ENCODE data around the gene RNH1. TPM values are rescaled to one million over a fixed set of nuclear protein-coding genes. Genes with fewer than 3 reads are reported as not detected.

The RNH1 gene
- total RNA-seq, 4 donors from 2014 or later, result 220 to 303 (median 281) TPM

GRCh38 chr11:476416-476815 is 30.6 kb downstream of the RNH1 start:
- no peak for DNase-seq (ENCODE audit: low spot score in 2 of 2)
- Histone ChIP-seq H3K4me3 (no peak overlapping the region), H3K4me1 (peaks cover 0 to 9% (median 0%) of the 10 kb centered on the region in 4 donors), H3K27ac (no peak overlapping the region), H3K27me3 (no peaks in the 10 kb centered on the region), H3K9me3 (no peaks in the 10 kb centered on the region), H3K36me3 (peaks cover 0 to 26% (median 0%) of the 10 kb centered on the region in 3 donors)
- TF ChIP-seq POLR2A (IDR thresholded peaks at IDR 0.05), result no peak
- TF ChIP-seq CTCF (IDR thresholded peaks at IDR 0.05), result no peak
- TF ChIP-seq EP300 (IDR thresholded peaks at IDR 0.05), result no peak
- WGBS, 2 donors, result 95% methylated on average over 14 to 15 of the region's 15 CpGs

GRCh38 chr11:475941-476340 is 31.1 kb downstream of the RNH1 start:
- Histone ChIP-seq H3K4me1 (peaks cover 0 to 13% (median under 1%) of the 10 kb centered on the region in 4 donors), H3K27me3 (no peaks in the 10 kb centered on the region), H3K4me3 (no peak overlapping the region), H3K9me3 (no peaks in the 10 kb centered on the region), H3K27ac (no peak overlapping the region), H3K36me3 (peaks cover 0 to 26% (median 0%) of the 10 kb centered on the region in 3 donors)
- whole genome bisulfite sequencing, 2 donors, result 87 to 93% methylated on average over 9 of the region's 9 CpGs
- TF ChIP-seq EP300 (IDR thresholded peaks at IDR 0.05) (no peak), CTCF (IDR thresholded peaks at IDR 0.05) (no peak), POLR2A (IDR thresholded peaks at IDR 0.05) (no peak)
- no peak for DNase-seq (ENCODE audit: low spot score in 2 of 2)

GRCh38 chr11:474914-475506 is 32.0 kb downstream of the RNH1 start:
- 92% methylated on average over 48 of the region's 48 CpGs for WGBS, 2 donors
- H3K4me3 ChIP-seq, result no peak overlapping the region
- DNase-seq (ENCODE audit: low spot score in 2 of 2), result no peak
- H3K27ac ChIP-seq, result no peak overlapping the region
- peaks cover 0 to 21% (median 8%) of the 10 kb centered on the region in 4 donors for H3K4me1 ChIP-seq
- no peaks in the 10 kb centered on the region for H3K9me3 ChIP-seq
- TF ChIP-seq POLR2A (IDR thresholded peaks at IDR 0.05) (no peak), EP300 (IDR thresholded peaks at IDR 0.05) (no peak), CTCF (IDR thresholded peaks at IDR 0.05) (no peak)
- no peaks in the 10 kb centered on the region for H3K27me3 ChIP-seq
- peaks cover 0 to 21% (median 0%) of the 10 kb centered on the region in 3 donors for H3K36me3 ChIP-seq

- Histone ChIP-seq H3K36me3 (peaks cover 0 to 15% (median 0%) of the 10 kb centered on the region in 3 donors), H3K27me3 (no peaks in the 10 kb centered on the region), H3K9me3 (no peaks in the 10 kb centered on the region), H3K4me1 (peaks cover 0 to 28% (median 15%) of the 10 kb centered on the region in 4 donors), H3K27ac (no peak overlapping the region), H3K4me3 (no peak overlapping the region)
- DNase-seq (ENCODE audit: low spot score in 2 of 2), result no peak
- WGBS, 2 donors, result 82 to 85% methylated on average over 15 to 22 of the region's 22 CpGs
- TF ChIP-seq CTCF (IDR thresholded peaks at IDR 0.05) (no peak), POLR2A (IDR thresholded peaks at IDR 0.05) (no peak), EP300 (IDR thresholded peaks at IDR 0.05) (no peak)
These were observed 32.9 kb downstream of the RNH1 start for GRCh38 chr11:473962-474785.

GRCh38 chr11:473415-473814 is 33.6 kb downstream of the RNH1 start:
- no peak overlapping the region for H3K27ac ChIP-seq
- WGBS, 2 donors, result 90 to 94% methylated on average over 19 of the region's 19 CpGs
- H3K27me3 ChIP-seq, result no peaks in the 10 kb centered on the region
- H3K36me3 ChIP-seq, result peaks cover 0 to 7% (median 0%) of the 10 kb centered on the region in 3 donors
- H3K4me3 ChIP-seq, result no peak overlapping the region
- TF ChIP-seq CTCF (IDR thresholded peaks at IDR 0.05), result no peak
- TF ChIP-seq EP300 (IDR thresholded peaks at IDR 0.05), result no peak
- peaks cover 0 to 28% (median 15%) of the 10 kb centered on the region in 4 donors for H3K4me1 ChIP-seq
- H3K9me3 ChIP-seq, result no peaks in the 10 kb centered on the region
- no peak for DNase-seq (ENCODE audit: low spot score in 2 of 2)
